ENCODE data around the gene UTP14C.
"Not testable (repeated sequence)": the region's sequence is repeated elsewhere in the genome, so short reads cannot be mapped to it uniquely, and the experiment has no call there.

UTP14C gene, protein sequence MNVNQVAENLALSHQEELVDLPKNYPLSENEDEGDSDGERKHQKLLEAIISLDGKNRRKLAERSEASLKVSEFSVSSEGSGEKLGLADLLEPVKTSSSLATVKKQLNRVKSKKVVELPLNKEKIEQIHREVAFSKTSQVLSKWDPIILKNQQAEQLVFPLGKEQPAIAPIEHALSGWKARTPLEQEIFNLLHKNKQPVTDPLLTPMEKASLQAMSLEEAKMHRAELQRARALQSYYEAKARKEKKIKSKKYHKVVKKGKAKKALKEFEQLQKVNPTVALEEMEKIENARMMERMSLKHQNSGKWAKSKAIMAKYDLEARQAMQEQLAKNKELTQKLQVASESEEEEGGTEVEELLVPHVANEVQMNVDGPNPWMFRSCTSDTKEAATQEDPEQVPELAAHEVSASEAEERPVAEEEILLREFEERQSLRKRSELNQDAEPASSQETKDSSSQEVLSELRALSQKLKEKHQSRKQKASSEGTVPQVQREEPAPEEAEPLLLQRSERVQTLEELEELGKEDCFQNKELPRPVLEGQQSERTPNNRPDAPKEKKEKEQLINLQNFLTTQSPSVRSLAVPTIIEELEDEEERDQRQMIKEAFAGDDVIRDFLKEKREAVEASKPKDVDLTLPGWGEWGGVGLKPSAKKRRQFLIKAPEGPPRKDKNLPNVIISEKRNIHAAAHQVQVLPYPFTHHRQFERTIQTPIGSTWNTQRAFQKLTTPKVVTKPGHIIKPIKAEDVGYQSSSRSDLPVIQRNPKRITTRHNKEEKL
- long read RNA-seq, donor 1, full-length matches to known transcripts, result 5 of 5 reads
- long read RNA-seq, donor 1, partial matches to known transcripts, result 0 of 5 reads
- long read RNA-seq, donor 1, other reads (novel, unspliced or antisense), result 0 of 5 reads
- long read RNA-seq, donor 2, full-length matches to known transcripts, result 2 of 2 reads
- long read RNA-seq, donor 2, partial matches to known transcripts, result 0 of 2 reads
- long read RNA-seq, donor 2, other reads (novel, unspliced or antisense), result 0 of 2 reads
- long read RNA-seq, donor 3, full-length matches to known transcripts, result 2 of 2 reads
- long read RNA-seq, donor 3, partial matches to known transcripts, result 0 of 2 reads
- long read RNA-seq, donor 3, other reads (novel, unspliced or antisense), result 0 of 2 reads
- long read RNA-seq, donor 4, full-length matches to known transcripts, result 5 of 5 reads
- long read RNA-seq, donor 4, partial matches to known transcripts, result 0 of 5 reads
- long read RNA-seq, donor 4, other reads (novel, unspliced or antisense), result 0 of 5 reads
- long read RNA-seq, donor 5, full-length matches to known transcripts, result 6 of 6 reads
- long read RNA-seq, donor 5, partial matches to known transcripts, result 0 of 6 reads
- long read RNA-seq, donor 5, other reads (novel, unspliced or antisense), result 0 of 6 reads
- long read RNA-seq, donor 6, full-length matches to known transcripts, result 4 of 4 reads
- long read RNA-seq, donor 6, partial matches to known transcripts, result 0 of 4 reads
- long read RNA-seq, donor 6, other reads (novel, unspliced or antisense), result 0 of 4 reads
- long read RNA-seq, donor 7, full-length matches to known transcripts, result 5 of 5 reads
- long read RNA-seq, donor 7, partial matches to known transcripts, result 0 of 5 reads
- long read RNA-seq, donor 7, other reads (novel, unspliced or antisense), result 0 of 5 reads
- long read RNA-seq, donor 8, full-length matches to known transcripts, result 8 of 8 reads
- long read RNA-seq, donor 8, partial matches to known transcripts, result 0 of 8 reads
- long read RNA-seq, donor 8, other reads (novel, unspliced or antisense), result 0 of 8 reads

DNA sequence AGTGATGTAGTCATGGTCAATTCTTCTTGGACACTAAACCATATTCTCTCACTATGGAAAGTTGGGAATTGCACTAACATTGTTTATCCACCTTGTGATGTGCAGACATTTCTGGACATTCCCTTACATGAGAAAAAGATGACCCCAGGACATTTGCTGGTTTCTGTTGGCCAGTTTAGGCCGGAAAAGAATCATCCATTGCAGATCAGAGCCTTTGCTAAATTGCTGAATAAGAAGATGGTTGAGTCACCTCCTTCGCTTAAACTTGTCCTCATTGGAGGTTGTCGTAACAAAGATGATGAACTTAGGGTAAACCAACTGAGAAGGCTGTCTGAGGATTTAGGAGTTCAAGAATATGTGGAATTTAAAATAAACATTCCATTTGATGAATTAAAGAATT, at the start of gene UTP14C:
TSS of gene UTP14C (plus strand) at position 211 of the 400 bp plus-strand sequence. CDS start 4,114 bp downstream, outside the sequence.
- no peak for DNase-seq

DNA sequence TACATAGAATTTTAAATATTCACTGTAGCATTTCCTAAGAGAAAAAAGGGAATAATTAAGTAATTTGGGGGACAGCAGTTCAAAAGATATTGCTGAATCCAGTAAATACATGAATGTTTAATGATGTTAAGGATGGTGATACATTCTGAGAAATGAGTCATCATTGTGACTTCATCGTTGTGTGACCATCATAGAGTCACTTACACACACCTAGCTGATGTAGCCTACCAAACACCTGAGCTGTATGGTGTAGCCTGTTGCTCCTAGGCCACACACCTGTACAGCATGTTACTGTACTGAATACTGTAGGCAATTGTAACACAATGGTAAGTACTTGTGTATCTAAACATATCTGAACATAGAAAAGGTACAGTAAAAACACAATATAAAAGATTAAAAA, 48.1 kb upstream of the UTP14C start:
- DNase-seq, result no peak

DNA sequence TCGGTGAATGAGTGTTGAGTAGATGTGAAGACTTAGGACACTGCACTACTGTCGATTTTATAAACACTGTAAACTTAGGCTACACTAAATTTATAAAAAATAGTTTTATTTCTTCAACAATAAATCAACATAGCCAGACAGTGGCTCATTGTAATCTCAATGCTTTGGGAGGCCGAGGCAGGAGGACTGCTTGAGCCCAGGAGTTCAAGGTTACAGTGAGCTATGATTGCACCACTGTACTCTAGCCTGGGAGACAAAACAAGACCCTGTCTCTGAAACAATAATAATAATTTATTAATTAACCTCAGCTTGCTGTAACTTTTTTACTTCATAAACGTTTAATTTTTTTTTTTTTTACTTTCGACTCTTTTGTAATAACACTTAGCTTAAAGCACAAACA, 47.6 kb upstream of the UTP14C start:
- DNase-seq, result no peak

DNA sequence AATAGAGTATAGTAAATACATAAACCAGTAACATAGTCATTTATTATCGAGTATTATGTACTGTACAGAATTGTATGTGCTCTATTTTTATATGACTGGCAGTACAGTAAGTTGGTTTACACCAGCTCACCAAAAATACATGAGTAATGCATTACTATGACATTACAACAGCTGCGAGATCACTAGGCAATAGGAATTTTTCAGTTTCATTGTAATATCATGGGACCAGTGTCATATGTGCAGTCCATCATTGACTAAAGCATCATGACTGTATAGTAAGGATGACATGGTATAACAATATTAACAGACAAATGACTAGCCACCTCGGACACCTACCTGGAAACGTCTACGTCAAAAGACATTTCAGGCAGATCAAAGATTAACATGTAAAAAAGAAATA, 46.9 kb upstream of the UTP14C start:
- no peak for DNase-seq

DNA sequence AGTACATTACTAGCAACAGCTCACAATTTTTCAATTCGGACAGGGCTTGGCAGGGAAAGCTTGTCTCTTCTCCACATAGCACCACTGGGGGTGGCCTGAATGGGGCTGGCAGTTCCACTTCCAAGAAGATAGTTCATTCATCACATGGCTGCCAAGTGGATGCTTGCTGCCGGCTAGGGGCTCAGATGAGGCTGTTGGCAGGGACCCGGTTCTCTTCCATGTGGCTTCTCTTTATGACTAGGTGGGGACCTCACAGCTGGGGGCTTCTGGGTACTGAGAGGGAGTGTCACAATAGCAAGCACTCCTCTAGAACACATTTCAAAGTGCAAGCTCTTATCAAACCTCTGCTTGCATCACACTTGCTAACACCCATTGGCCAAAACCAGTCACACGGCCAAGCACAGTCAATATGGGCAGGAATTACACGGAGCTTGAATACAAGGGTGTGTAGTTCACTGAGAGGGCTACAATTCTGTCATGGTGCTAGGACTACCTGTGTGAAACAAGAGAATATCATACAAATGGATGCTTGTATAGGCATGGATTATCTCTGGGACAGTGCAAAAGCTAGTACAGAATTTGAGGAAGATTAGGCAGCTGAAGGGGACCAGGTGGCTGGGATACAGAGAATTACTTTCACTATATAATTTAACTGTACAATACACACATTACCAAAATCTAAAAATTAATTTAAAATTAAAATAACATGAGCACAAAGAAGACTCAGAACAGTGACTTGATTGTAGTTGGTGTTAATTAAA, 45.5 kb upstream of the UTP14C start:
- DNase-seq, result no peak

DNA sequence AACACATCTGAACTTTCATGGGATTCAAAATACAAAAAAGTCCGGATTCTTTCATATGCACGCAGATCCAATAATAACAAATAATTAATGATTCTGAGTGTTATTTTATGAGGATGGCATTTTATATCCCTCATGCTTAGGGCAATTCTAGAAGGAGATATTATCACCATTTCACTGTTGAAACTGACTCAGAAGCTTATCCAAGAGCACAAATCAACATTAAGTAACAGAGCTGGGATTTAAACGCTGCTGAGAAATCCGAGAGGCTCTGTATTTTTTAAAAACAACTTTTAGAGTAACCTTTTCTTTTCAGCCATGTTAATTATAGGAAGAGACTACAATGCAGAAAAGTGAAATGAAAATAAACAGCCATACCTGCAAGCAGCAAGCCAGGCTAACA, 43.6 kb upstream of the UTP14C start:
- no peak for DNase-seq

DNA sequence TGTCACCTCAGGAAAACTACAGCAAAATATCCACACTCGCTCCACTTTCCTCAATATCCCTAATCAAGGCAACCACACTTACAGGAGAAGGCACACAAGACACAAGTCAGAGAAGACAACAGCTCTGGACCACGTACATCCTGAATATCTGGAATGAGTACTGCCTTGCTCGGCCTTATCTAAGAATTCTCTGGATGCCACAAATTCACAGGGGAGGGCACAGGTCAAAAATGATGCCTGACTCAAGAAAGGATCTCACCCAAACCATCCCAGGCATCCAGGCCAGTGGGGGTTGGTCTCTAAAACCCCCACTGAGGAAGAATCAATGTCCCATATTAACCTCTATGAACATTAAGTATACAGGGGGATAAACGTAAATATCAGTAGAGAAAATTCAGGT, 43.1 kb upstream of the UTP14C start:
- DNase-seq, result no peak

DNA sequence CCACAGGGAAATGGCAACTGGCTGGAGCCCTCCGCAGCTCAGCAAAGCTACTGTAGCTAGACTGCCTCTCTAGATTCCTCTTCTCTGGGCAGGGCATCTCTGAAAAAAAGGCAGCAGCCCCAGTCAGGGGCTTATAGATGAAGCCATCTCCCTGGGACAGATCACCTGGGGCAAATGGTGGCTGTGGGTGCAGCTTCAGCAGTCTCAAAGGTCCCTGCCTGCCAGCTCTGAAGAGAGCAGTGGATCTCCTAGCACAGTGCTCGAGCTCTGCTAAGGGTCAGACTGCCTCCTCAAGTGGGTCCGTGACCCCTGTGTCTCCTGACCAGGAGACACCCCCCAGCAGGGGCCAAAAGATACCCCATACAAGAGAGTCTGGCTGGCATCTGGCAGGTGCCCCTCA, 41.2 kb upstream of the UTP14C start:
- DNase-seq, result not testable (repeated sequence)

DNA sequence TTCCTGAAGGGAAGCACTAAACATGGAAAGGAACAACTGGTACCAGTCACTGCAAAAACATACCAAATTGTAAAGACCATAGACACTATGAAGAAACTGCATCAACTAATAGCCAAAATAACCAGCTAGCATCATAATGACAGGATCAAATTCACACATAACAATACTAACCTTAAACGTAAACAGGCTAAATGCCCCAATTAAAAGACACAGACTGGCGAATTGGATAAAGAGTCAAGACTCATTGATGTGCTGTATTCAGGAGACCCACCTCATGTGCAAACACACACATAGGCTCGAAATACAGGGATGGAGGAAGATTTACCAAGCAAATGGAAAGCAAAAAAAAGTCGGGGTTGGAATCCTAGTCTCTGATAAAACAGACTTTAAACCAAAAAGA, 39.6 kb upstream of the UTP14C start:
- not testable (repeated sequence) for DNase-seq

DNA sequence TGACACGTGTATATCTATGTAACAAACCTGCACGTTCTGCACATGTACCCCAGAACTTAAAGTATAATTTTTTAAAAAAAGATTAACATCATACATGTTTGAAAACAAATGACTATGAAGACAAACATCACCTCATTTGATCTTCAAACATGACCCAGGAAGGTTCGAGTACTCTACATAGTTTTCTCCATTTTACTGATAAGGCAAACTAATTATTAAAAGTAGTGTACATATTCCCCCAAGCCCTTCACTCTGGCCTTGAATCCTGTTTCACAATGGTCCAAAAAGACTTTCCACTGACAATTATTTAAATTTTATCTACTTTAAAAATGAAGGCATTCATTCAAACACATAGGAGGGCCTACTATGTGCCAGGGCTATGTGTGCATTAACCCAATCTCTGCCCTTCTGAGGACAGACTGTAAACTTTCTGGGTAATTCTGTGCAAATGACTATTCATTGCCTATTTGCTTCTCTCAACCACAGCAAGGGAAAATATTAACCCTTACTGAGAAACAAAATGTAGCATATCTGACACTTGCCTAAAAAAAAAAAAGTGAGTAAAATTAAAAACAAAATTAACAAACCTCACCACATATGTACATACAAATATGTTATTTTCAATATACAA, 35.4 kb upstream of the UTP14C start:
- no peak for DNase-seq

DNA sequence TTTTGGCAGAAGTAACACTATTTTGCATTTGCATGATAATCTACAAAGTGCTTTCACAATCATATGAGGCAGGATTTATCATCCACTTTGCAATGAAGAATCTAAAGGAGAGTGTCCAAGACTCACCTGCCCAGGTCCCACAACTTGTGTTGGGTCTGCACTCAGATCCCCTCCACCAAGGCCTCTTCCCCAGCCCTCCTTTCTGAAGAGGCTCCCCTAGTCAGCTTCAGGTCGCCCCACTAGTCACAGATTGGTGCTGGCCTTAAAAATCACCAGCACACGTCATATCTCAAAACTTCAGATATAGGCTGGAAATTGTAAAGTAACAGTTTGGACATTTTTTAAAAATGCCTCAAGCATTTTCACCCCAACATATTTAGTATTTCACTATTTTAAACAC, 30.8 kb upstream of the UTP14C start:
- no peak for DNase-seq

DNA sequence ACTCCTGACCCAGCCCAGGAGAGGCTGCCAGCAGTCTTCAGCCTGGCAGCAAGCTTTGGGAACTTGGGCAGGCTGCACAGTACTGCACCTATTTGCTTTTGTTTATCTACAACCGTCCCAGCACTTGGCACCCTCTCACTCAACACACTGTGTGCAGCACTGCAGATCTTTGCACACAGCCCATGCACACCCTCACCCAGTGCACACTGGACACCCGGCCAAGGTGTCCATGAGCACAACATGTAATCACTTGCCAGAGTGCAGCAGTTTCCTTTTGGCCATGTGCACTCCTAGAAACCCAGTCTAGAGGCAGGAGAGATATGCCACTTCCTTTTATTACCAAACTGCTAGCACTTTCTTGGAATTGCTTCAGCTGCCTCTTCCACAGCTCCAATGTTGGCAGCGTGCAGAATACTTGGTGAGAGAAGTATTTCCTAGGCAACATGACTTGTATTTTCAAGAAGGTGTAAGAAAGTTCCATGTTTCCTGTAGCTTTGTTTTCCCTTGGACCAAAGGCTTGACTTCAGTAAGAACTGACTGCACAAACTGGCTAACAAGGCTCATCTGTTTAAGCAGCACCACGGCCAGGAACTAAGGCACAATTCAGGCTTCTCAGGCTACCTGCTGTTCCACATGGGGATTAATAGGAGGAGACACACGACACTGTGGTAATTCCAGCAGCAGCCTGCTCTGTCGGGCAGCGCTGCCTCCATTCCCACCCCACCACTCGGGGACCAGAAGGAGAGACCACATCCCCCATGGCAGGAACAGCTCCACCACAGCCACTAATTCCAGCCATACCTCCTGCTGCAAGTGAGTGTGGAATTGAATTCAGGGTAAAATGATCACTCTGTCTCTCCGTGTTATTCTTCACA, 28.6 kb upstream of the UTP14C start:
- no peak for DNase-seq

DNA sequence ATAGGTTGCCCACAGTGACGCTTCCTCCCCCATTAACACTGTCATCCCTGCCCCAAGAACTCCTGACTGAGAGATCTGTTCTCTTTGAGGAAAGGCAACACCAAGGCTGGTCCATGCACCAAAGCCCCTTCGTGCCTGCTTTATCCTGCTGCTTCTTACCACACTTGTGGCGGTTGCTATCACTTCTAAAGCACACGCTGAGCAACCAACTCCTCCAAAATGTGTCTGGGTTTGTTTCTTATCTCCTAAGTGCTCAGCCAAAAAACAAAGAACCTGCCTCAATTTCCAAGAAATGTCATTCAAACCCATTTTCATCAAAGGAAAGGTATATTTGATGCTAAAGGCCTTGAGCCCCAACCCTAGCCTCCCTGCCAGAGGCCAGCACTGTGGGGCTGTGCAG, 27.9 kb upstream of the UTP14C start:
- no peak for DNase-seq

DNA sequence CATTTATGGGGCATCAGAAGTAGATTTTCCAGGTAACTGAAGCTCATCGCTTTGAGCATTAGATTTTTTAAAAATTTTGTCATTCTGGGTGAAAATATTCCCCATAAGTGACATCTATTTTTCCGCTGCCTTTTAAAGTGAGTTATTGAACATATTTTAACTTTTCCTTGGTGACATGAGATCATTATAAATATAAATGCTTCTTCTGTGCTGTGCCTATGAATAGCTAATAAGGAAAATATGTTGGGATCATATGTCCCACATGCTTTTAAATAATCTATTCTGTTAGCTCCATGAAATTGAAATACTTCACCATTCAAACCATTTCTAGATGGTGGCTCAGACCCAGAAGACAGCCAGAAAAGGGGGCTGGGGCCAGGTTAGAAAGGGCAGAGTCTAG, 27.3 kb upstream of the UTP14C start:
- no peak for DNase-seq

DNA sequence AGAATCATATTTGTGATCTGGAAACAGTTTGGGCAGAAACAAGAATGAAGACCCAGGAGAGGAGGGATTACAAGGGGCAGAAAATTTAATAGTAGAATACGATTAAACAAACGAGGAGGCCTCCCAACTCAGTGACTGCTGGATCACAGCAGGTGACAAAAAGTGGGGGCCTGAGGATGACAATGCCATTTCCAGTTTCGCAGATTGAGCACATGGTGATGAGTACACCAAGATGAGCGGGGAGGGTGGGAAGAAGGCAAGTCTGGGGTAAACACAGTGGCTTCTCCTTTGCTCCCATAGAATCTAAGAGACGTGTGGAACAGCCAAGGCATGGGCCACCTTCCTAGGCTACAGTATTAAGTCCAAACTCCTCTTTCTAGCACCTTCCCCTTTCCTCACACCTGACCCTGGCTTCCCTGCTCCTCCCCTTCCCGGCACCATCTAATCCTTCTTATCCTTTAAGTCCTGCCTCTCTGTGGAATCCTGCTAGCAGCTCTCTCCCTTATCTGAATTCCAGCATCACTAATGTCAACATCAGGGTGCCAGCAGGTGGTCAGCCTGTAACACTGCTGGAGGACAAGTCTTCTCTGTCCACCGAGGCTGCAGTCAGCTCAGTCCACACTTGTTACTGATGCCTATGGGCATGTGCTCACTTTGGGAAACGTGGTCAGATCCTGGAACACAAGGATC, 26.7 kb upstream of the UTP14C start:
- DNase-seq, result no peak

DNA sequence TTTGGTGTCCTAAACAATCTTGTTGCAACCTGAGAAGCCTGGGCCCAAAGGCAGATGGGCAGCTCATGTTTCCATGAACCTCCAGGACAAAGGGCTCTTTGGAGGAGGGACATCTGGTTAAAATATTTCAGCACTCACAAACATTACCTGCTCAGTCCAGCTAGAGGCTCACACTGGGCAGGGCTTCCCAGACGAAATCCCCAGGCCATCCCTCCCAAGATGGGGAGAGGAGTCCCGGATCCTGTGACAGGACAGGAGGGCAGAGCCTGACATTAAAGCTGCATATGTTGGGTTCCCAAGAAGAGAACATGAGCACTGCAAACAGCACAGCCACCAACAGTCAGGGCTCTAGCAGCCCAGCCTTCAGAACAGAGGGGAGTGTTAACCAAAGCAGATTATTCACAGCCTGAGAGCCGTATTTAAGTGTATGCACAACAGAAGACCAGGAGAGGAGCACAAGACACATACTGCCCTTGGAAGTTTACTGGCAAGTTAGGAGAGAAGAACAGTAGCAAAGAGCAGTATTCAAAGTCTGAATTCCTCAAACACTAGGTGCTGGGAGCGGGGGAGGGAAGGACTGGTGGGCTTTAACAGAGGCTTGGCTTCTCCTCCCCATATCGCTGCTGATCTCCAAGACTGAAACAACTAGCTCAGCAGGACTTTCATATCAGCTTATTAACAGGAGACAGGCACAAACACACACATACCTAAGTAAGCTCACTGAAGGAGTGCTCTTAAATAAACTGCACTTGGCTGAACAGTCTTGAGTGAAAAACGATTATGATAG, 25.6 kb upstream of the UTP14C start:
- no peak for DNase-seq

DNA sequence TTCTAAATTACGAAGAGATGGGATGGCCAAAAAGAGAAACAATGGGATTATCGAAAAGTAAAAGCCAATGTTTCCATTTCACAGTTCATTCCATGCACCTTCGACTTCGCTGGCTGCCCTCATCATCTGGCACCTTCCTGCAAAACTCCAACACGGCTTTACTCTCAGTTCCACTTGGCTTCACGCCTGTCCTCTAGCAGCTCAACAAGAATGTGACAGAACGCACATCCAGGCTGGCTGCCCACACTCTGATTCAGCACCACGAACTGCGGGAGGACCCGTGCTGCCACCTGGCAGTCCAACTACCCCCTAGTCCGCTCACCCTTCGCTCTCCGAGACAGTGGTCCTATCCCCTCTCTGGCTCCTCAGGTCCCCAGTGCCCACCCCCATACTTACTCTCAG, 25.0 kb upstream of the UTP14C start:
- DNase-seq, result no peak

DNA sequence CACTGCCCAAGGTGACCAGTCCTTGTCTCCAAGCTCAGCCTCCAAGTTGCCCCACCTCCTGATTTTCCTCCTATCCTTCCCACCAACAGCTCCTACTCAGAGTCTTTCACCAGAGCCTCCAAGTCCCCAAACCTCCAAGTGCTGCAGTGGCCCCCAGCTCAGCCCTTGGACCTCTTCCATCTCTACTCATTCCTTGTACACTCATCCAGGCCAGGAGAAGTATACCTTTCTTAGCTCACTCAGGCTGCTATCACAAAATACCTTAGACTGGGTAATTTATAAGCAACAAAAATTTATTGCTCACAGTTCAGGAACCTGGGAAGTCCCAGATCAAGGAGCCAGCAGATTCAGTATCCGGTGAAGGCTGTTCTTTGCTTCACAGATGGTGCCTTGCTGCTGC, 24.6 kb upstream of the UTP14C start:
- no peak for DNase-seq
